Measurements from ENCODE around the gene SNX15. TPM values are rescaled to one million over a fixed set of nuclear protein-coding genes. Genes with fewer than 3 reads are reported as not detected.

The SNX15 gene
- total and polyA plus RNA-seq, 2 donors (not counting 1 experiment from before 2014, with no cell fraction given): 26.0 to 28.5 TPM

- Histone ChIP-seq H3K9me3 (ENCODE audit: control extremely low read depth in 1 of 3, control insufficient read depth in 2 of 3, insufficient read depth in 1 of 3, low read length in 2 of 3) (no peaks in the 10 kb centered on the region), H3K36me3 (replicated peaks in 1 of 2; ENCODE audit: control extremely low read depth in 1 of 2, control insufficient read depth in 1 of 2, extremely low read depth in 1 of 2, insufficient read depth in 2 of 2, low read length in 1 of 2) (no peaks in the 10 kb centered on the region), H3K27me3 (replicated peaks in 1 of 4; ENCODE audit: control extremely low read depth in 1 of 4, control insufficient read depth in 3 of 4, insufficient read depth in 4 of 4, low read length in 3 of 4) (peaks cover 0 to 3% (median 0%) of the 10 kb centered on the region in 4 experiments), H3K79me2 (ENCODE audit: control insufficient read depth, insufficient read depth, low read length) (no peaks in the 10 kb centered on the region), H3K4me3 (ENCODE audit: control extremely low read depth in 1 of 5, extremely low read depth in 1 of 5, insufficient read depth in 1 of 5, low read depth in 2 of 5, low read length in 4 of 5) (no peak overlapping the region), H3K27ac (ENCODE audit: low read length in 2 of 2) (no peak overlapping the region), H3K4me1 (ENCODE audit: control insufficient read depth in 2 of 2, insufficient read depth in 2 of 2, low read length in 2 of 2) (peaks cover 13 to 15% of the 10 kb centered on the region in 2 donors), H4K20me1 (ENCODE audit: control insufficient read depth, insufficient read depth, low read length, poor library complexity, severe bottlenecking) (no peaks in the 10 kb centered on the region), H3K4me2 (replicated peaks; ENCODE audit: low read depth, low read length, poor library complexity, severe bottlenecking) (no peak overlapping the region), H2AFZ (ENCODE audit: insufficient read depth, low read depth, low read length, poor library complexity, severe bottlenecking) (peak overlapping the region; percentile 16), H3K9ac (ENCODE audit: low read length) (no peak overlapping the region)
- no peak overlapping the region for H3K4me3 Mint-ChIP-seq
- ATAC-seq (ENCODE audit: low read depth) (no peak), DNase-seq (no peak)
- no peak for TF ChIP-seq EZH2 (IDR thresholded peaks at IDR 0.05; ENCODE audit: borderline replicate concordance, insufficient read depth, low read depth, low read length, poor library complexity, severe bottlenecking)
- no peak for TF ChIP-seq CTCF (IDR thresholded peaks at IDR 0.05)
- no peaks in the 10 kb centered on the region for H3K9me3 Mint-ChIP-seq (ENCODE audit: insufficient read depth)
- ChIA-PET CTCF (interaction anchor here (0.6 to 4.0 kb wide), 5 partner anchors 11 to 151 kb away, joined by 3 to 24 read pairs (median 4); partner anchors contain the start of gene ARL2), POLR2A (interaction anchor here (0.6 to 0.7 kb wide), 3 partner anchors 11 to 110 kb away, joined by 4 to 6 read pairs (median 5); no protein-coding TSS in a partner anchor)
- H3K4me1 Mint-ChIP-seq: peaks cover 23% of the 10 kb centered on the region
- H3K27me3 Mint-ChIP-seq: no peaks in the 10 kb centered on the region
- intact Hi-C loops (cut with micrococcal nuclease): no loop called here
- 76% methylated on average over 6 of the region's 9 CpGs for WGBS (ENCODE audit: insufficient coverage)
- H3K27ac Mint-ChIP-seq: no peak overlapping the region
Observed at GRCh38 chr11:64998690-64999431, 28.4 kb upstream of the SNX15 start.

- CTCF ChIA-PET: interaction anchor here (4.0 kb wide), 1 partner anchor 13 kb away, joined by 24 read pairs; the partner anchor contains the start of gene ARL2
Observed at GRCh38 chr11:64999478-64999877, 27.8 kb upstream of the SNX15 start.

More at GRCh38 chr11:64999478-64999877, 27.8 kb upstream of the SNX15 start:
- Histone ChIP-seq H3K9me3 (ENCODE audit: control extremely low read depth in 1 of 3, control insufficient read depth in 2 of 3, insufficient read depth in 1 of 3, low read length in 2 of 3) (no peaks in the 10 kb centered on the region), H3K27me3 (replicated peaks in 1 of 4; ENCODE audit: control extremely low read depth in 1 of 4, control insufficient read depth in 3 of 4, insufficient read depth in 4 of 4, low read length in 3 of 4) (peaks cover 0 to 3% (median 0%) of the 10 kb centered on the region in 4 experiments), H3K36me3 (replicated peaks in 1 of 2; ENCODE audit: control extremely low read depth in 1 of 2, control insufficient read depth in 1 of 2, extremely low read depth in 1 of 2, insufficient read depth in 2 of 2, low read length in 1 of 2) (no peaks in the 10 kb centered on the region), H3K4me1 (ENCODE audit: control insufficient read depth in 2 of 2, insufficient read depth in 2 of 2, low read length in 2 of 2) (peaks cover 13 to 15% of the 10 kb centered on the region in 2 donors), H3K4me3 (ENCODE audit: control extremely low read depth in 1 of 5, extremely low read depth in 1 of 5, insufficient read depth in 1 of 5, low read depth in 2 of 5, low read length in 4 of 5) (no peak overlapping the region), H3K79me2 (ENCODE audit: control insufficient read depth, insufficient read depth, low read length) (no peaks in the 10 kb centered on the region), H2AFZ (ENCODE audit: insufficient read depth, low read depth, low read length, poor library complexity, severe bottlenecking) (no peak overlapping the region), H3K9ac (ENCODE audit: low read length) (no peak overlapping the region), H3K4me2 (replicated peaks; ENCODE audit: low read depth, low read length, poor library complexity, severe bottlenecking) (no peak overlapping the region), H4K20me1 (ENCODE audit: control insufficient read depth, insufficient read depth, low read length, poor library complexity, severe bottlenecking) (no peaks in the 10 kb centered on the region), H3K27ac (ENCODE audit: low read length in 2 of 2) (no peak overlapping the region)
- Mint-ChIP-seq H3K4me3 (no peak overlapping the region), H3K9me3 (ENCODE audit: insufficient read depth) (no peaks in the 10 kb centered on the region), H3K4me1 (peaks cover 23% of the 10 kb centered on the region), H3K27me3 (no peaks in the 10 kb centered on the region), H3K27ac (no peak overlapping the region)
- no CpG with 5 or more reads among the region's 1 CpG for WGBS (ENCODE audit: insufficient coverage)
- TF ChIP-seq EZH2 (IDR thresholded peaks at IDR 0.05; ENCODE audit: borderline replicate concordance, insufficient read depth, low read depth, low read length, poor library complexity, severe bottlenecking): no peak
- no peak for TF ChIP-seq CTCF (IDR thresholded peaks at IDR 0.05)
- intact Hi-C loops (cut with micrococcal nuclease): no loop called here
- DNase-seq (no peak), ATAC-seq (ENCODE audit: low read depth) (no peak)
- POLR2A ChIA-PET: interaction anchor here (0.7 kb wide), 2 partner anchors 75 to 111 kb away, joined by 4 to 7 read pairs; partner anchors contain the start of gene PPP2R5B

All from B cell (primary cell).